AG09319 (cell line): ENCODE data around the gene NCDN.

Source experiments
- DNase-seq: peaks from one replicate; pipeline ENCODE4 v3.0.0-alpha.2; 2010; ENCODE audit warnings: low read depth; ENCODE audit errors: extremely low read depth
- TF ChIP-seq, protein P1 (sequence below): IDR thresholded peaks from 2 replicates; pipeline ENCODE4 v1.5.1; 2011; ENCODE audit warnings: low read depth, mild to moderate bottlenecking, inconsistent platforms, low read length, moderate library complexity

NCDN gene

DNA sequence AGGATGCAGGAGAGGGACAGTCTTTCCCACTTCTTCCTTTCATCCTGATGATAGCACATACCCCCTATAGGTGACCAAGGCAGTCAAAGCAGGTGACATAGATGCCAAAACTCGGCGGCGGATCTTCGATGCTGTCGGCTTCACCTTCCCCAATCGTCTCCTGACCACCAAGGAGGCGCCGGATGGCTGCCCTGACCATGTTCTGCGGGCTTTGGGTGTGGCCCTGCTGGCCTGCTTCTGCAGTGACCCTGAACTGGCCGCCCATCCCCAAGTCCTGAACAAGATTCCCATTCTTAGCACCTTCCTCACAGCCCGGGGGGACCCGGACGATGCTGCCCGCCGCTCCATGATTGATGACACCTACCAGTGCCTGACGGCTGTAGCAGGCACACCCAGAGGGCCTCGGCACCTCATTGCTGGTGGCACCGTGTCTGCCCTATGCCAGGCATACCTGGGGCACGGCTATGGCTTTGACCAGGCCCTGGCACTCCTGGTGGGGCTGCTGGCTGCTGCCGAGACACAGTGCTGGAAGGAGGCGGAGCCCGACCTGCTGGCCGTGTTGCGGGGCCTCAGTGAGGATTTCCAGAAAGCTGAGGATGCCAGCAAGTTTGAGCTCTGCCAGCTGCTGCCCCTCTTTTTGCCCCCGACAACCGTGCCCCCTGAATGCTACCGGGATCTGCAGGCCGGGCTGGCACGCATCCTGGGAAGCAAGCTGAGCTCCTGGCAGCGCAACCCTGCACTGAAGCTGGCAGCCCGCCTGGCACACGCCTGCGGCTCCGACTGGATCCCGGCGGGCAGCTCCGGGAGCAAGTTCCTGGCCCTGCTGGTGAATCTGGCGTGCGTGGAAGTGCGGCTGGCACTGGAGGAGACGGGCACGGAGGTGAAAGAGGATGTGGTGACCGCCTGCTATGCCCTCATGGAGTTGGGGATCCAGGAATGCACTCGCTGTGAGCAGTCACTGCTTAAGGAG lies 2.9 kb downstream of the NCDN start:
- DNase-seq, result no peak
- TF ChIP-seq, protein P1, sequence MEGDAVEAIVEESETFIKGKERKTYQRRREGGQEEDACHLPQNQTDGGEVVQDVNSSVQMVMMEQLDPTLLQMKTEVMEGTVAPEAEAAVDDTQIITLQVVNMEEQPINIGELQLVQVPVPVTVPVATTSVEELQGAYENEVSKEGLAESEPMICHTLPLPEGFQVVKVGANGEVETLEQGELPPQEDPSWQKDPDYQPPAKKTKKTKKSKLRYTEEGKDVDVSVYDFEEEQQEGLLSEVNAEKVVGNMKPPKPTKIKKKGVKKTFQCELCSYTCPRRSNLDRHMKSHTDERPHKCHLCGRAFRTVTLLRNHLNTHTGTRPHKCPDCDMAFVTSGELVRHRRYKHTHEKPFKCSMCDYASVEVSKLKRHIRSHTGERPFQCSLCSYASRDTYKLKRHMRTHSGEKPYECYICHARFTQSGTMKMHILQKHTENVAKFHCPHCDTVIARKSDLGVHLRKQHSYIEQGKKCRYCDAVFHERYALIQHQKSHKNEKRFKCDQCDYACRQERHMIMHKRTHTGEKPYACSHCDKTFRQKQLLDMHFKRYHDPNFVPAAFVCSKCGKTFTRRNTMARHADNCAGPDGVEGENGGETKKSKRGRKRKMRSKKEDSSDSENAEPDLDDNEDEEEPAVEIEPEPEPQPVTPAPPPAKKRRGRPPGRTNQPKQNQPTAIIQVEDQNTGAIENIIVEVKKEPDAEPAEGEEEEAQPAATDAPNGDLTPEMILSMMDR, result no peak

DNA sequence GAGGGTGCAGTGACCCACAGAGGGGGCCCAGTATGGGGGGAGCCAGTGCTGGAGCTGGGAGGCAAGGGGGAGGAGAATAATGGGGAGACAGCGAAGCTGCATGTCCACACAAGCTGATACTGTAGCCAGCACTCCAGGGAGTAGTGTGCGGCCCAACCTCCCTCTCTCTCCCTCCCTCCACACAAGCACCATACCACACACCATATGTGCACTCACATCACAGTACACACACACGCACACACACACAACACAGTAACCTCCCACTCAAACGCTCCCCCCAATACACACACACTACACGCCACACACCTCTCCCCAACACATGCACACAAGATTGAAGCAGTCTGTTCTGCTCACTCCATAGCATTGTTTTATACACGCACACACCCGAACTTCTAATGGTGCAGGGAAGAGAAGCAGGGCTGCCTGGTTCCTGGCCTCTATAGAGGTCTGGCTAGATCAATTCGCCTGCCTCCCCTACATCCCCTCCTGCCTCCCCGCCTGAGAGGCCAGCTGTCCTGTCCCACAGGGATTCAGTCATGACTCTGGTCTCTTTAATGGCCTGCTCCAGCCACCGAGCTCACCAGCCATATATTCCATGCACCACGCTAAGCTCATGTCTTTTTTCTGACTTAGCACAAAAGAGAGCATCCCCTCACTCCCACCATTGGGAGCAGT lies 3.8 kb downstream of the NCDN start:
- DNase-seq, result no peak
- TF ChIP-seq, protein P1, result no peak

DNA sequence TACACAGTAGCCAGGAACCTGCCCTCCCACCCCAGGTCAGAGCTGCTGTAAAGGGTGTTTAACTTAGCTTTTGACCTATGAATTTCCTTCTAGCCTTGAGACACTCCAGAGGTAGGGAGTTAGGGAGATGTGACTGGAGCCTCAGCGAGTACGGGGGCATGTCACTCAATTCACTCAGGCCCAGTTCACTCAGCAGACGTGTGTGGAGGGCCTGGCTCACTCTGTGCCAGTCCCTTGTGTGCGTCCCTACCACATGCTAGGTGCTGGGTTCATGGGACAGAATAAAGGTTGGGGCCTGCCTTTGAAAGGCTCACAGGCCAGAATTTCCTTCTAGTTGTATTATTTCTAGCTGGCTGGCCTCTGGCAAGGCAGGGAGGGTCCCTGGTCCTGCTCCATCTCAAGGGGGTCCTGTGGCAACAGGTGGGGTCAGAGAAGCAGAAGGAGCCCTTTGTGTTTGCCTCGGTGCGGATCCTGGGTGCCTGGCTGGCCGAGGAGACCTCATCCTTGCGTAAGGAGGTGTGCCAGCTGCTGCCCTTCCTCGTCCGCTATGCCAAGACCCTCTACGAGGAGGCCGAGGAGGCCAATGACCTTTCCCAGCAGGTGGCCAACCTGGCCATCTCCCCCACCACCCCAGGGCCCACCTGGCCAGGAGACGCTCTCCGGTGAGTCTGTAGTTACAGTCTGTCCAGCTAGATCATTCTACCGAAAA lies 4.5 kb downstream of the NCDN start:
- no peak for DNase-seq
- TF ChIP-seq, protein P1, result no peak

DNA sequence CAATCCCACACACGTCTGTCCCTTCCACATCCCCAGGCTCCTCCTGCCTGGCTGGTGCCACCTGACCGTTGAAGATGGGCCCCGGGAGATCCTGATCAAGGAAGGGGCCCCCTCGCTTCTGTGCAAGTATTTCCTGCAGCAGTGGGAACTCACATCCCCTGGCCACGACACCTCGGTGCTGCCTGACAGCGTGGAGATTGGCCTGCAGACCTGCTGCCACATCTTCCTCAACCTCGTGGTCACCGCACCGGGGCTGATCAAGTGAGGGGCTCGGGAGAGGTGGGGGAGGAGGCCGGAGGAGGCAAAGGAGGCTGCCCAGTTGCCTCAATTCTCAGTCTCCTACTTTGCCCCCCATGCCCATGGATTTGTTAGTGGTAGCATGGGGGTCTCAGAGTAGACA lies 5.6 kb downstream of the NCDN start:
- TF ChIP-seq, protein P1, result no peak
- DNase-seq, result no peak

DNA sequence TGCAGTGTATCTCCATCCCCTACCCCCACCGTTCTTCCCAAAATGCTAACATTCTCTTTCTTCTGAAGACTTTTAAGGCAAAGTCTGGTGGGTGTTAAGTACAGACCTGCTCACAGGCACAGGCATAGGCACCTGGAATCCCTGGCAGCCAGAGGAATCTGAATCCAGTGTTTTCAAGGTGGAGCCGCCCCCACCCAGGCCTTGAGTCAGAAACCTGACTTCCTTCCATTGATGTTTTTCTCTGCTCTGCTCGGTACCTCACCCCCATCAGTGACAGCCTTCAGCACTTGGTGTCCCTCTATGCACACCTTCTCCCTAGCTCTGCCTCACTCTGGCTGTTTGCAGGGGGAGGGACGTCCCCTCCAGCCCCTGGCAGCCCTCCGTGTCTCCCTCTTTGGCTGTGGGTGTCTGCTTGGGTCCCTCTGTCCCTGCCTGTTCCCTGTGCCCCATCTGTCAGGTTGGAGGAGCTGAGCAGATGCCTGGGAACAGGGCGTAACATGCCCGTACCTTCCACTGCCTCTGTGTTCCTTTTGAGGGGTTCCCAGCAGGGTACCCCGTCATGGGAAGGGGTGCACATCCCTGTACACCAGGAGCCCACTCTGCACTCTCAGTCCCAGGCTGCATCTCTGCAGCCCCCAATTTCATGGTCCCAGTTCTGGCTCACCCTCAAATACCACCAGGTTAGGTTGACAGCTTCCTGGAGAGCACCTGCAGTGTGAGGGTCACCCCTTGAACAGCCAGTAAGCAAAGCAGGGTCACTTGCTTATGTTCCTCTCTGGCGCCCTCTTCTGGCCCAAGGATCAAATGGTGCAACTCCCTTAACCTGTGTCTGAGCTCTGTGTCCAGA lies 6.7 kb downstream of the NCDN start:
- TF ChIP-seq, protein P1, result peak; percentile 84
- peak; percentile 57 for DNase-seq

DNA sequence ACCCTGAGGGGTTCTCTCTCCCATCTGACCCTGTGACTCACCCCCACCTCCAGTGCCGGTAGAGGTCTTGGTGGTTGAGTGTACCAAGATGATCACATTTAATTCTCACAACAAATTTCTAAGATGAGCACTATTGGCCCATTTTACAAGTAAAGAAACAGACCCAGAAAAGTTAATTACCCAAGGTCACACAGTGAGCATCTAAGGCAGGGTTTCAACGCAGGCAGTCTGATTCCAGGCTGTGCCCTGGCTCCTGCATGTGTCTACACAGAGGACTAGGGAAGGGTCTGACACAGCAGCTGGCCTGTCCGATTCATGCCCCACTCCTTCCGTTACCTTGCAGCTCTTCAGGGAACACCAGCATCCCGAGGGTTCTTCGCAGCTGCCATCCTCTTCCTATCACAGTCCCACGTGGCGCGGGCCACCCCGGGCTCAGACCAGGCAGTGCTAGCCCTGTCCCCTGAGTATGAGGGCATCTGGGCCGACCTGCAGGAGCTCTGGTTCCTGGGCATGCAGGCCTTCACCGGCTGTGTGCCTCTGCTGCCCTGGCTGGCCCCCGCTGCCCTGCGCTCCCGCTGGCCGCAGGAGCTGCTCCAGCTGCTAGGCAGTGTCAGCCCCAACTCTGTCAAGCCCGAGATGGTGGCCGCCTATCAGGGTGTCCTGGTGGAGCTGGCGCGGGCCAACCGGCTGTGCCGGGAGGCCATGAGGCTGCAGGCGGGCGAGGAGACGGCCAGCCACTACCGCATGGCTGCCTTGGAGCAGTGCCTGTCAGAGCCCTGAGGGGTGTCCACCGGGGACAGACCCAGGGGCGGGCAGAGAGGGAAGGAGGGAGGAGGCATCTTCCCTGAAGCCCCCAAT lies 7.5 kb downstream of the NCDN start:
- TF ChIP-seq, protein P1, result no peak
- no peak for DNase-seq
